PC-3 (cell line): ENCODE results near the gene CDC42BPB. TPM values are rescaled to one million over a fixed set of nuclear protein-coding genes. Genes with fewer than 3 reads are reported as not detected.

Experiments used
- ATAC-seq: fragments of 200-7000 bp; cut with Tn5 transposase; 2 replicates; pipeline ENCODE4 v1.9.1; 2020; ENCODE audit warnings: mild to moderate bottlenecking, moderate library complexity
- BruUV-seq: library from RNA; stranded (reverse); fragments of 400-500 nt; replicated peaks from 2 replicates; lab custom pipeline; 2021; lab: Mats Ljungman, UMichigan
- CTCF ChIA-PET: fragments of 300-600 bp; sonication (Branson Sonifier 250); formaldehyde crosslinking; loops from one replicate; lab custom pipeline; 2022; ENCODE audit warnings: antibody characterized with exemption; lab: Charles Lee
- POLR2A ChIA-PET: fragments of 300-600 bp; sonication (Branson Sonifier 250); formaldehyde crosslinking; loops from one replicate; lab custom pipeline; 2022; ENCODE audit warnings: antibody characterized with exemption; ENCODE audit not compliant: unreplicated experiment; lab: Charles Lee
- DNase-seq: peaks from one replicate; pipeline ENCODE4 v3.0.0-alpha.2; 2015
- H2AFZ ChIP-seq: fragments of 300-600 bp; sonication (generic); 2 replicates; pipeline ENCODE4 v1.6.0; 2016; ENCODE audit warnings: antibody characterized with exemption, low read length
- H3F3A ChIP-seq: fragments of 300-600 bp; sonication (generic); one replicate; pipeline ENCODE4 v1.6.0; 2017; ENCODE audit warnings: antibody characterized with exemption, low read length, control low read depth, mild to moderate bottlenecking; ENCODE audit not compliant: unreplicated experiment
- H3K27ac ChIP-seq: fragments of 300-600 bp; sonication (generic); 2 replicates; pipeline ENCODE4 v1.5.1; 2016; ENCODE audit warnings: mild to moderate bottlenecking, low read length
- H3K27me3 ChIP-seq: fragments of 300-600 bp; sonication (generic); 2 replicates; pipeline ENCODE4 v1.6.1; 2016; ENCODE audit warnings: low read length, mixed read lengths
- H3K36me3 ChIP-seq: fragments of 300-600 bp; sonication (generic); 2 replicates; pipeline ENCODE4 v1.6.1; 2016; ENCODE audit warnings: low read depth, mixed run types, low read length, mixed read lengths
- H3K4me1 ChIP-seq: fragments of 300-600 bp; sonication (generic); 2 replicates; pipeline ENCODE4 v1.5.1; 2016; ENCODE audit warnings: low read length; ENCODE audit not compliant: insufficient read depth
- H3K4me2 ChIP-seq: fragments of 300-600 bp; sonication (generic); 2 replicates; pipeline ENCODE4 v1.6.0; 2016; ENCODE audit warnings: low read length
- H3K4me3 ChIP-seq: fragments of 300-600 bp; sonication (generic); 2 replicates; pipeline ENCODE4 v1.5.1; 2016; ENCODE audit warnings: mild to moderate bottlenecking, low read length, mixed read lengths
- H3K79me2 ChIP-seq: fragments of 300-600 bp; sonication (generic); 2 replicates; pipeline ENCODE4 v1.6.1; 2017; ENCODE audit warnings: low read length, mixed read lengths
- H3K9ac ChIP-seq: fragments of 300-600 bp; sonication (generic); 2 replicates; pipeline ENCODE4 v1.6.0; 2016; ENCODE audit warnings: mild to moderate bottlenecking, low read length
- H3K9me2 ChIP-seq: fragments of 300-600 bp; sonication (generic); replicated peaks from 2 replicates; pipeline ENCODE4 v1.6.1; 2016; ENCODE audit warnings: mixed run types, low read length, mixed read lengths
- H3K9me3 ChIP-seq: fragments of 300-600 bp; sonication (generic); 2 replicates; pipeline ENCODE4 v1.6.1; 2016; ENCODE audit warnings: low read length, mixed read lengths
- H4K20me1 ChIP-seq: fragments of 300-600 bp; sonication (generic); 2 replicates; pipeline ENCODE4 v1.6.1; 2016; ENCODE audit warnings: low read length, mixed read lengths
- CTCF ChIP-seq: fragments of 300-600 bp; sonication (generic); conservative IDR thresholded peaks from 2 replicates; pipeline ENCODE4 v1.5.1; 2017; ENCODE audit warnings: antibody characterized with exemption, low read depth, mild to moderate bottlenecking, low read length
- EZH2 ChIP-seq: fragments of 300-600 bp; sonication (generic); IDR thresholded peaks from one replicate; pipeline ENCODE4 v1.6.1; 2017; ENCODE audit warnings: antibody characterized with exemption, mild to moderate bottlenecking, low read length; ENCODE audit not compliant: unreplicated experiment
- EZH2phosphoT487 ChIP-seq: fragments of 300-600 bp; sonication (generic); IDR thresholded peaks from 2 replicates; pipeline ENCODE4 v1.6.1; 2018; ENCODE audit warnings: mild to moderate bottlenecking, antibody characterized with exemption, low read length, borderline replicate concordance
- intact Hi-C: fragments of 100-400 bp; cut with micrococcal nuclease; formaldehyde crosslinking; loops from 2 replicates; pipeline ENCODE4 v1.9.0; 2023
- total RNA-seq: library from RNA; depleted of rRNA; stranded (reverse); fragments of >200 nt; gene quantifications from 2 replicates; pipeline ENCODE4 v1.2.3, GENCODE V29; 2014

Gene CDC42BPB
- total RNA-seq, 1 experiment from 2014 or later, result 73.0 TPM

DNA sequence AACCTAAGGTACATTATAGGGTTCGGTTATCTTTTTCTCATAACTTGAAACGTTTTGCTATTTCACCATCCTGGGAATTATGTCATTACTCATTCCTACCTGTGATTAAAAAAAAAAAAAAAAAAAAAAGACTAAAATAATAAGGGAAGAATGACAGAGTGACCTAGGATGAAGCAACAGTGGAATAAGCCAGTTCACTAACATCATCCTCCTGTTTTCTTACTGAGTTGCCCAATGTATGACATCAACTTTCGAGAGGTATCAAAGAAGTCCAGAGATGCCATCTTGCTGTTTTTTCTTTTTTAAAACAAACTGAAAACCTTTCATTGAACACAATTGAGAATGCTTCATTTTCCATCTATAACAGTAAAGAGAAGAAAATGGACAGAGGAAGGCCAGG lies 92.1 kb downstream of the CDC42BPB start:
- no peak for DNase-seq
- Histone ChIP-seq H3F3A (no peaks in the 10 kb centered on the region), H4K20me1 (no peaks in the 10 kb centered on the region), H3K27ac (no peak overlapping the region), H3K27me3 (no peaks in the 10 kb centered on the region), H3K9ac (no peak overlapping the region), H3K36me3 (peaks cover 59% of the 10 kb centered on the region), H3K4me3 (no peak overlapping the region), H2AFZ (no peak overlapping the region), H3K79me2 (no peaks in the 10 kb centered on the region), H3K4me1 (no peaks in the 10 kb centered on the region), H3K4me2 (no peak overlapping the region), H3K9me2 (no peaks in the 10 kb centered on the region), H3K9me3 (no peaks in the 10 kb centered on the region)
- ATAC-seq, result no peak
- TF ChIP-seq EZH2, result no peak
- no peak for TF ChIP-seq EZH2phosphoT487
- no peak for TF ChIP-seq CTCF
- ChIA-PET POLR2A (interaction anchor here (0.6 kb wide), 1 partner anchor 30 kb away, joined by 3 read pairs; no protein-coding TSS in a partner anchor), CTCF (no interaction called here)
- BruUV-seq, result no TSS peak
- intact Hi-C loops, result no loop called here

- Histone ChIP-seq H3K9me2 (no peaks in the 10 kb centered on the region), H3K27ac (no peak overlapping the region), H2AFZ (no peak overlapping the region), H4K20me1 (no peaks in the 10 kb centered on the region), H3K9ac (no peak overlapping the region), H3K4me1 (no peaks in the 10 kb centered on the region), H3K79me2 (no peaks in the 10 kb centered on the region), H3K36me3 (peaks cover 62% of the 10 kb centered on the region), H3K4me2 (no peak overlapping the region), H3K4me3 (no peak overlapping the region), H3F3A (no peaks in the 10 kb centered on the region), H3K9me3 (no peaks in the 10 kb centered on the region), H3K27me3 (no peaks in the 10 kb centered on the region)
- intact Hi-C loops, result no loop called here
- CTCF ChIA-PET, result no interaction called here
- DNase-seq, result no peak
- POLR2A ChIA-PET, result no interaction called here
- TF ChIP-seq EZH2 (no peak), EZH2phosphoT487 (no peak), CTCF (no peak)
- ATAC-seq, result no peak
- no TSS peak for BruUV-seq
These were observed 93.1 kb downstream of the CDC42BPB start for GRCh38 chr14:102964152-102964730.

- H3K4me3 ChIP-seq, result no peak overlapping the region
- intact Hi-C loops, result no loop called here
- DNase-seq, result no peak
- no peaks in the 10 kb centered on the region for H3K9me3 ChIP-seq
- no peaks in the 10 kb centered on the region for H3K9me2 ChIP-seq
- H3K4me2 ChIP-seq, result no peak overlapping the region
- H3K36me3 ChIP-seq, result peaks cover 69% of the 10 kb centered on the region
- no peak overlapping the region for H3K9ac ChIP-seq
- no TSS peak for BruUV-seq
- H4K20me1 ChIP-seq, result no peaks in the 10 kb centered on the region
- CTCF ChIA-PET, result no interaction called here
- no peaks in the 10 kb centered on the region for H3K27me3 ChIP-seq
- POLR2A ChIA-PET, result no interaction called here
- ATAC-seq, result no peak
- H3K27ac ChIP-seq, result no peak overlapping the region
- H3K79me2 ChIP-seq, result no peaks in the 10 kb centered on the region
- H3F3A ChIP-seq, result no peaks in the 10 kb centered on the region
- TF ChIP-seq EZH2, result no peak
- TF ChIP-seq CTCF, result no peak
- TF ChIP-seq EZH2phosphoT487, result no peak
- no peaks in the 10 kb centered on the region for H3K4me1 ChIP-seq
- no peak overlapping the region for H2AFZ ChIP-seq
These were observed 95.2 kb downstream of the CDC42BPB start for GRCh38 chr14:102962111-102962627.
